OCI-LY3 (cell line): ENCODE data around the gene MAD1L1.

Experiments
- CTCF ChIP-seq: fragments of 200-600, 300-600 bp; sonication (generic); IDR thresholded peaks from 2 replicates; pipeline ENCODE4 v1.5.1; 2014; ENCODE audit warnings: antibody characterized with exemption, low read length, low read depth
- EZH2phosphoT487 ChIP-seq: fragments of 200-600 bp; shearing (Covaris generic); IDR thresholded peaks from 2 replicates; pipeline ENCODE4 v1.6.1; 2018; ENCODE audit warnings: antibody characterized with exemption, mixed run types, low read depth

- TF ChIP-seq CTCF (no peak), EZH2phosphoT487 (no peak)
Observed at GRCh38 chr7:2272031-2272430, 39.3 kb upstream of the MAD1L1 start.
